SKM-1 (cell line): ENCODE measurements around the gene SLC22A23.

Experiments used
- DNase-seq: peaks from one replicate; lab custom pipeline; 2025; ENCODE audit not compliant: unreplicated experiment; lab: John Stamatoyannopoulos, UW

SLC22A23 gene

DNA sequence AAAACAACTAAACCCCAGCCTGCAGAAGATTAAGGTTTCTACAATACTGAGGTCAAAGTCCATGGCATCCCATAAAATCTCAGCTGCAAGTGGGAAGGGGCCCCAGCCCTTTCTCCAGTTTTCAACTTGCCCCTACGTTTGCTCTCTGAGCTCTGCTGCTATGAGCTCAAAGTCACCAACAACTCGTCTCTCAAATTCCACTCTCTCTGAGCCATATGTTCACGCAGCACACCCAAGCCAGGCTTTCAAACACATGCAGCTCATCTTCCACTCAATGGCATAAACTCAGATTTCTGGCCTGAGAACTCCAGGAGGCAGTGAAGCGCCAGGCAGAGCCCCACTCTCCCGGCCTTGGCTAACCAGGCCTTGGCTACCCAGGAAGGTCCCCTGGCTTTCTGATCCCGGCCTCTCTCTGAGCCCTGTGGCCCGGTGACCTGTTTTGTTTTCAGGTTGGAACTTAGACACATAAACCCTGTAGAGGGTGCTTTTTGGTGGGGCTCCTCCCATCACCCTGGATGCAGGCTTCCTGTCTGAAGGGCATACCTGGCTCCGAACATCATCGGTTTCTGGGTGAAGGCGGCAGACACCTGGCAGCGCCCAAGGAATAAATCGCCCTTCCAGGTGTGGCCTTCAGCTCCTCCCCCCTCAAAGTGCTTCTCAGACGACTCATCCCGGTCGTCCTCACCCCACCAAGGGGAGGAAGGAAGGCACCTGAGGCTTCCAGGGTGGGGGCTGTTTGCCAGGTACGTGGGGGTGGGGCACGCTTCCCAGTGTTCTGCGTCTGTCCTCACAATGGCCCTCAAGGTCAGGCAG, 12.4 kb downstream of the SLC22A23 start:
- DNase-seq, result no peak

DNA sequence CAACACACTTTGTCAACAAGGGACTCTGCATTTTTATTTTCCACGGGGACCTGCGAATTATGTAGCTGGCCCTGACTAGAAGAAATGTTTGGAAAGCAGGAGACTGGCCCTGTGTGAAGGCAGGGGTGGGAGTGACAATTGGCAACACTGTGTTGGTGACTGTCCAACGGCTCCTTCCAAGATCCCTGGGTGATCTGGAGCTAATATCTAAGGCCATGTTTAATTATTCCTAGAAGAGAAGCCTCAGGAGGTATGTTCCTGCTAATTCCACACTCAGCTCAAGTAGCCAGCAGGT, 13.7 kb downstream of the SLC22A23 start:
- no peak for DNase-seq

DNA sequence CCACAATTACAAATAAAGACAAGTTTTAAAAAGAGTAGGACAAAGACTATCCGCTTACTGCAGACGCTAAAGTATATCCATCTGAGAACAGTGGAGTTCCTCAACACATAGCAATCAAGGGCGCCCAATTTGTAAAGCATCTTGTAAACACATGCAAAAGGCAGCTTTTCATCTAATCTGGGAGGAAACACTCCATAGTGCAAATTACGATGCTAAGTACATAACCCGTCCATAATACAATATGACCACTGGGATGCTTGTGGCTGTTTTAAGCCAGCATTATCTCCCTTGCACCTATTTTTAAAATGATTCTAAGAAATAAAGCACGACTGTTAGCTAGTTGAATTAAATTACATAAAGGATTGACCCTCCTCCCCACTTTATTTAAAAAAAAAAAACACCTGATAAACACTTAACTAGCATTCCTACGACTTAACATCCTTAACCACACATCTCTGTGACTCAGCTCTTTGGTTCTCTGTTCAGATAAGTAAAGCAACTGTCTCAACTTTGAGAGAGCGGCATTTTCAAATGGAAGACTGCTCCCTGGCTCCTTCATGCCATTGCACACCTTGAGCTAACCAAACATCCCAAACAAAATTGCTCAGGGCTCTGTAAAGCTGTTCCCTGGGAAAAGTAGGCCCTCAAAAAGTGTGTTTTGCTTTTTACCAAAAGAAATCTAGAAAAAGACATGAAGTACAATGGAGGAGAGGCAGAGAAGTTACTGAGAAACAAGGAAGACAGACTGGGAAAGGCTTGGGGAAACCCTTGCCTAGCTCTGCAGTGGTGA, 14.2 kb downstream of the SLC22A23 start:
- DNase-seq, result no peak

DNA sequence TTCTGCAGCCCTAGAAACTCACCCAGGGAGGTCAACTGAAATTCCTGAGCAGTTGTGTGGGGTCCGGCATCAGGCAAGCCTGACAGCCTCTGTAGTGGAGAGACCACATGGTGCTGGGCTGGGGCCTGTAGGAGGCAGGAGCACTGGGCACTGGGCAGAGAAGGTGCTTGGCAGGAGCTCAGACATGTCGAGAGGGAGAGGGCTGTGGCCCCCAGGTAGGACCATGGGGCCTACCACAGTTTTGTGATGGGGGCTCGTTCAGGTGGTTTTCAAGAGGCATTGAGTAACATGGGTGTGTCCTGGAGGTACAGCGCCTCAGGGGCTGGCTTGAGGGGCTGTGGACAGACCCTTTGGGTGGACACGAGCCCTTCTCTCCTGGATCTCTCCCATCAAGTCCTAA, 15.9 kb downstream of the SLC22A23 start:
- DNase-seq, result no peak

DNA sequence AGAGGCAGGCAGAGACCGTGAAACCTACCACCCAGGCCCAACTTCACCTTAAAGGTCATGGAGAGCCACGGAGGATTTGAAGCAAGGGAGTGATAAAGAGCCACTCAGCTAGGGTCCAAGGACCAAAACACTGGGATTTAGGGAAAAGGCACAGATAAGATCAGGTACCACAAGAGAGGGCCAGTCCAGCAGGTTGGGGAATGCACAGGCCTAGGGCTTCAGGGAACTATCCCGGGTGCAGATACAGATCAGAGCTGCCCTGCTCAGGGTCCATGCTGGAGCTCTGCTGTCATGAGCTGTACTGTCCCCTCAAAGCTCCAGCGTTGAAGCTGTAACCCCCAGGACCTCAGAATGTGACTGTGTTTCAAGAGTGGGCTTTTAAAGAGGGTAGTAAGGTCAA, 16.9 kb downstream of the SLC22A23 start:
- DNase-seq, result no peak

DNA sequence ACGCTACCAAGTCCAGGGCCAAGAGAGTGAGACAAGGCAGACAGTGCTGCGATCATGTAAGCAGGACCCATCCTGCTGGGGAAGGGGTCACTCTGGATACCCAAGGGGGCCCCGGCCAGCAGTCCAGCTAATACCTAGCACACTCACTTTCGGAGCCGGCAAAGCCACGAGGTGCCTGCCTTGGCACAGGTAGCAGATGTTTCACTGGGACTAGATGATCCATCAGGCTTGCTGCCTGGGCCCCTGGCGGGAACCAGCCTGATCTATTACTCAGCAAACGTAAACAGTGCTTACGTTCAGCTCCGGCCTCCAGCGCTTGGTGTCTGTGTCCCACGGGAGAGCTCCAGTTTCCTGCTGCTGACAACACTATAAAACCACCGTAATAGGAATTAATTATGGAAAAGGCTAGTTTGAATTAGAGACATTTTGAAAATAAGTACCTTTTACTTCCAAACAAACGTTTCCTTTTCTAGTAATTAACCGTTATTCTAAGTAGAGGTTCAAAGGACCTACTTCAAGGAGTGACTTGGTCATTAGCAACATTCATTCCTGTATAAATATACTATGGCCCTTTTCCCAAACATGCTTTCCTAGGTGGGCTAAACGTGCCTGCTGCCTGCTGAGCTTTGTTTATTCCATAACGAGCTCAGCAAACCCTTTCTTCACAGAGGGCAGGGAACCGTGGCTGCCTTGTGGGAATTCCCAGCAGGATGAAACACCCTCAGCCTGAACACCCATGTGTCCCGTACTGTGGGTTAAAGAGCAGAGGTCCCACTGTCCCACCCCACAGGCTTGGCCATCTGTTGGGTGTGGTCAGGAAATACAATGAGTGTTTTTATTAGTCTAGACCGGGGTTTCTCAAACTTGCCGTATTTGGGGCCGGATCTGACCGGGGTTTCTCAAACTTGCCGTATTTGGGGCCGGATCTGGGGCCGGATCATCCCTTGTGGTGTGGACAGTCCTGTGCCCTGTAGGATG, 18.4 kb downstream of the SLC22A23 start:
- no peak for DNase-seq

DNA sequence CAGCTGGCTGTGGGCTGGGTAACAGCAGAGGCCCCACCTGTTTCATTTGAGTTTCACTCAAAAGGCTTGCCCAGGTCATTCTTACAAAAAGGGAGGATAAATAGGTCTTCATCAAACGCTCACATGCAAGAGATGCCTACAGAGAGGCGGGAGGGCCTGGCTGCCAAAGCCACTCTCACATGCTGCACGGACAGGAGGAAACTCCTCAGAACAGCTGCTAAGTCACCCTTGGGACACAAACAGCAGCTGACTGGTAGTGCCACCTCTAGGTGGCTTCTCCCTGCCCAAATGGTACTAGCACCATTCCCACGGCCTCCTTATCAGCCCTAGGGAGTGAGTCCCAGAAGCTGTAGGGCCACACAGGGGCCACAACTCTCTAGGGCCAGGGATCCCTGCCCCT, 23.8 kb downstream of the SLC22A23 start:
- DNase-seq, result no peak

DNA sequence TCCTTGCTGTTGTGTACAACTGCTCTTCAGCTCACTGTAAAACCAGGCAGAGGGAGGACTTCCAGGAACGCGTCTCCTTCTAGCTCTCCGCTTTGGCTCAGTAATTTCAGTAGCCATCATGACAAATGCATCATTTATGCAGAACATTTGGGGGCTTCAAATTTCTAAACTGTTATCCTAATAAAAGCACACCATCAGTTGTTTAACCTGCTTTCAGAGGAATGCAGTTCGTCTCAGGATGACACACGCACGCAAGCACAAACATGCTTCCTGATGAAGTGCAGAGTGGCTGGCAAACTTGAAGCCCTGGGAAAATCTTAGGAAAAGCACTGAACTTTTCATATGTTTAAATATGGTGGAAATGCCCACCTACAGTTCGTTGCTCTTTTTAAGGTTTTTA, 24.4 kb downstream of the SLC22A23 start:
- DNase-seq, result no peak

DNA sequence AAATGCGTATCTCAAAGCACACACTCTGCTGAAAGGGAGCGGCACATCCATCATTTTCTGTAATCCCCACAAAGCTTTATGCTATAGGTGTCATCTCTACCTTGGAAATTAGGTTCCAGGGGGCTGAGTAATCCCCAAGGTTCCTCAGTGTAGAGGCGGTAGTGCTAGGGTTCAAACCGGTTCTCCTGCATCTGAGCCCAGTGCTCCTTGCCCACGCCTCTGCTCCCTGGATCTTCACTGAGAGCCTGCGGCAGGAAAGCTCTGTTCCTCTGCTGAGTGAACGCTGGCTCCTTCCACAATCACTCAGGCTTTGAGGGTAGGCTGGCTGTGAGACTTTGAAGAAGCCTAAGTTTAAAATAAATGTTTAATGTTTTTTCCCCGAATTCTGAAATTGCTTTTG, 24.9 kb downstream of the SLC22A23 start:
- DNase-seq, result no peak

DNA sequence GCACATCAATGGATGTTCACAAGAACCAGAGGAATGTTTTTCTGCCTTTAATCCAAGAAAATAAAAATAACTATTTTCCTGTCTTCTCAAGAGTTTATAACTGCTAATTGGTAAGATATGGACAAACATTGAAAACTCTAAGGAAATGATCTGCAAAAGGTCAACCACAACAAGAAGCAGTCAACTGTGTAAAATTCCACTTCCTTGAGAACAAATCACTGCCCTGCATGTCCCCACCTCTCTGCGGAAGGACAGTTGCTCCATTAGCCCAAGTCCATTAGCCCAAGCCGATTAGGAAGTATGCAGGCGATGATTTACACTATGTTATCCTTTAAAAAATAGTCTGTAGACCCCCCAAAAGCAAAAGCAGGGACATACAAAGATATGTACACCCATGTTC, 27.6 kb downstream of the SLC22A23 start:
- DNase-seq, result no peak

DNA sequence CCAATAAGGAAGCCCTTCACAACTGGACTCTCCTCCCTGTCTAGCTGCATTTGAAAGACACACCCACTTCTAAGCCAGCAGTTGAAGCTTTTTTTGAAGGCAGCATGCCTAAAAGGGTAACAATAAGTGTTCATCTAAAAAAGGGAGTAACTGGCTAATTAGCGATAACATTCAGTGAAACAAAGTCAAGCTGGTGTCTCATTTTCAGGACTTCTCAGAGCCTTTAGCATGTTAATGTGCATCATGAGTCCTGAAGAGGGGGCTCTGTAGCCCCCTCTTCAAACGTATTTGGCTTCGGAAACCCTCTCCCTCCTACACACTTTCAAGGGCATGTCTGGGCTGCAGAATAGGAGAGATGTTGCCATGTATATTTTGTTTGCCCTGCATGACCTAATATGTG, 28.1 kb downstream of the SLC22A23 start:
- DNase-seq, result no peak

DNA sequence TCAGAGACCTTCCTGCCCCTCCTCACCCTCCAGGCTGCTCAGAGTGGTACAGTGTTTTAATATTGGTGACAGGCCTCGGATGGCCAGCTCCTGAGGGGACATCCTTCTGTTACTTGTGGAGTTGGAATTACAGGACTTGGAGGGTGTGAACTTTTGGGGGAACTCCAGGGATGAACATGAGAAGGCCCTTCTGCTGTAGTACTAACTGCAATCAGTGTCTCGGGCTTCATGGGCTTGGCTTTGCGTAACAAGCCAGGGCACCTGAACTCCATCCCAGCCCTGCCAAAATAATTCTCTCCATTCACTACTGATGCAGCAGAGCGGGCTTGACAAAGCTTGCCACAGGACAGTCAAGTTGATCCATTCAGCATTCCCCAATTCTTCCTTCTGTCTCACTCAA, 28.6 kb downstream of the SLC22A23 start:
- no peak for DNase-seq

DNA sequence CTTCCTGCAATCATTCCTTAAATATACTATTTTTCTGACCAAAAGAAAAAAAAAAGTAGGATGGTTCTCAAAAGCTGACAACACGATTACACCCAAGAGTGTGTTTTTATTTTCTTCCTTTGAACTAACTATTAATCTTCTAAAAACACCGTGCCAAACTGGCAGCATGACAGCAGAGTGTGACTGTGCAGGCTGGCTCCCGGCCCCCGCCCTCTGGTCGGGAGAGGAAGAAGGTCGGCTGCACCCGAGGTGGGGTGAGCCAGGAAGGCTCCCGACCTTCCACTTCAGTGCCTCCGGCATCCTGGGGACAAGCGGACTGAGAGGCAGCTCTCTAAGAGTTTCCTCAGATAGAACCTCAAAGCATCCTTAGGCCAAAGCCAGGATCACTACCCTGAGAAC, 29.2 kb downstream of the SLC22A23 start:
- no peak for DNase-seq

DNA sequence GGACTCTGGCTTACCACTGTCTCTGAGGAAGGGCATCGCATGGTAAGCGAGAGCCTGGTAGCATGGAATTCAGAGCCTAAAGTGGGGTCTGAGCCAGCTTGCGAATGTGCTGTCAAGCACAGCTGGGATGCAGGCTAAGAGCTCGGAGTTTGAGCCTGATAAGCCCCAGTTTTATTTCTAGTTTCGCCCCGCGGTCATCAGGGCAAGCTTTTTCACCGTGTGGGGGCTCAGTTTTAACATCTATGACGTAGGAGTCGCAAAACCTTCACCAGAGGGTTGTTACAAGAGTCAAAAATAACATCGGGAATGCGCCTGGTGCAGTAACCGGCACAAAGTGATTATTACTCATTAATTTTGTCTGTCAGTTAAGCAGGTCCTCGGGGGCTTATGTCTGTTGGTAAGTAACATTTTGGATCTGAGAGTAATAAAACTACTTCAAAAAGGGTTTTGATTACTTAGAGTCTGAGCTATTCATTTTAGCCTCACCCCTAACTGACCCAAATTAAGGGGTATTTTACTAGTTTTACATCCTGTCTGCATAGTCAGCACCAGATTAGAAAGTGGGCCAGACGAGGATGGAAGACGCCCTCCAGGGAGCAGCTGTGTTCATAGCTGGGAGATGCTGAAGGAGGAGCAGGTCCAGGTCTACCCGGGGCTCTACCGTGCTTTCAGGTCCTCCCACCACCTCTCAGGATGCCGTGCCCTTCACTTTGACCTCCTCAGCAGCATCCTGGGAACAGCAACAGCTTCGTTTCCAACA, 29.7 kb downstream of the SLC22A23 start:
- no peak for DNase-seq

DNA sequence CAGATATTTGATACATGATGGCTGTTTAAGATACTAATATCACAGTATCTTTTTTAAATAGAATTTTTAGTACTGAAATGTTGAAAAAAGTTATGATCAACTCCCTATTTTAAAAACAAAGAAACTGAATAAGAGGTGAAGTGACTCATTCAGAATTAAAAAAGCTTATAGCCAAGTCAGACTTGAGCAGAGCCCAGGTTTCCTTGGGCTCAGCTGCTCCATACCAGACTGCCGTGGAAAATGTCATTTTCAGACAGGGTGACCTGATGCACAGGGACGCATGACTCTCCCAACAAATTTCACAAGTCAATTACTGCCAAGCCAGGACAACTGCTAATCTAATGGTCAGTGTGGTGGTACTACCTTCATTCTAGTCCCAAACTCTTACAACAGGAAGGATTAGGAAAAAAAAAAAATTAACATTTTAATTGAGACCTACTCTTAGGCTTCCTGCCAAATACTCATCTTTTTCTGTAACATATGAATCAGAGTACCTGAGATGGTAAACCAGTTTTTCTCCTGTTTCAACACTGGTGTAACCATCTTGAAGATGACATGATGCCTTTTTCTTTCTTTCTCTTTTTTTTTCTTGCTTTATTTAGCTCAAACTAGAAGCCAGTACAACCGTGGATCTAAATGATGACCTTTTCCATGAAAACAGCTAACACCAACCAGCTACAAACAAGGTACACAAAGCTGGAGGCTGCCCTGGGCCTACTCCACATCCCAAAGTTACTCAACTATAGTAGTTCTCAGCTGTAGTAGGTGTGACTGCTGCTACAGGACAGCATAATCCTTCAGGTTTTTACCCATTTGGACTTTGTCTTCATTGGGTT, 30.5 kb downstream of the SLC22A23 start:
- DNase-seq, result no peak

DNA sequence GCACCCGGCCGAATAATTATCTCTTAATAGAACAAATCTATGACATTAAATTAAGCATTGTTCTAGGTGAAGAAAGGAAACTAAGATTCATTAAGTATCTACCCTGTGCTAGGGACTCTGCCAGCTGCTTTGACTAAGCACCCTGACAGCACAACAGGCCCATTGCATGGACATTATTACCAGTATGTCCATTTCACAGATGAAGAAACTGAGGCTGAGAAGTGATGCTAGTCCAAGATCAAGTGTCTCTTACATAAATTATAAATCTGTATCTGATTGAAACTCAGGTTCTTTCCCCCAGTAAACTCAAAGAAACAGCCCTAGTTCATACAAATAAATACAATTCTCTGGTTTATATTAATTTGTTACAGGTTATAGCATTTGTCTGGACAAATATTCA, 31.3 kb downstream of the SLC22A23 start:
- DNase-seq, result no peak

DNA sequence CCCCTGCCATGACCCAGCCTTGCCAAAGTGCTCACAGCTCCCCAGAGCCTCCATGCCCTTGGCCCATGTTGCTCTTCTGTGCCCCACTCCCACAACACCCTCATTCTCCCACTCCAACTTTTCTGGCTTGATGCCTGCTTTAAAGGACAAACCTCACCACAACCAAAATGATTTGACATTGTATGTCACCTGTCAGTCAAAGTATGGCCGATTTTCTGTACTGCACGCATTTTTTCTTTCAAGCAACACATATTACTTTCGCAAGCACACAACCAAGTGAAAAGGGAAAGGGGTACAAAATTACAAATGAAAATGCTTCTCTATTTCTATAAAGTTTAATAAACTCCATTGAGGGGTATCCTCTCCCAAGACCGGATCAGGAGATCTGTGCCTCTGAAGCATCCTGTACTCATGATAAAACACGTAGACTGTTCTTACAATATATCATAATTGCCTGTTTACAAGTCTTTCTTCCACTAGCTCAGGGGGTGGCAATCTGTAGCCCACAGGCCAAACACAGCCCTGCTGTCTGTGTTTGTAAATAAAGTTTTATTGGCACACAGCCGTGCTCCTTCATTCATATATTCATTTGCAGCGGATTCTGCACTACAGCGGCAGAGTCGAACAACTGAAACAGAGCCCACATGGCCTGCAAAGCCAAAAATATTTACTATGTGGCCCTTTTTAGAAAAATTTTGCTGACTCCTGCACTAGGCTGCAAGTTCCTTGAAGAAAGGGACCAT, 32.5 kb downstream of the SLC22A23 start:
- no peak for DNase-seq

DNA sequence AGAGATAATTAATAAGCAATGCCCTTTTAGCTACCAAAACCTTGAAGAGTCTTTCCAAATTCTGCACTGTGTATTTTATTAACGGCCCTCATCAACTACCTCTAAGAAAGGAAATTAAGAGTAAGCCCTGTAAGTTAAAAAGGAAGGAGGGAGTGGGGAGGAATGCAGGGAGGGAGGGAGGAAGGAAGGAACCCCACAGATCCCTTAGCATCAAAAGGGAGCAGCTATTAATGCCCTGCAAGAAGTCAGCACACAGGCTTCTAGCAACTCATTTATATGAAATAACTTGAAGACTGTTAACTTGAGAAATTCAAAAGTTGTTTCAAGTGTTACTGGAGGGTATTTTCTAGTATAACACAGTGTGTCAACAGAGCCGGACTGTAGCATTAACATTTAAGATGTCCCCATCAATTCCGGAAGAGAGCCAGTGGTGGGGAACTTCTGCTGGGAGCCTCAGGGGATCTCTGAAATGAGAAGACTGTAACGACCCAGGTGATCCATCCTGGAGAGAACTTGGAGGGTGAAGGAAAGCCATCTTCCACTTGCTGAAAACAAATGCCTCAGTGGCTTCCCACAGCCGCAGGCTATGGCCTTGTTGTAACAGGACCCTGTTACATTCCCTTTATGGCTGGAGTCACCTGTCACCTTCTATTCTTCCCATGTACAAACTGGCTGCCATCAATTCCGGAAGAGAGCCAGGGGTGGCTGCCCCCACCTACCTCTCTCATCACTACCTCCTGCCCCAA, 33.2 kb downstream of the SLC22A23 start:
- DNase-seq, result no peak
